GM21723 (cell line): ENCODE data around the gene SMARCC2.
"Not testable (repeated sequence)": the region's sequence is repeated elsewhere in the genome, so short reads cannot be mapped to it uniquely, and the experiment has no call there.

Source experiments
- ATAC-seq: cut with Tn5 transposase; IDR thresholded peaks from one replicate; pipeline ENCODE4 v1.9.1; 2021; ENCODE audit warnings: mild to moderate bottlenecking, moderate library complexity; ENCODE audit not compliant: unreplicated experiment

Gene SMARCC2

GRCh38 chr12:56126732-56127239 lies 62.5 kb downstream of the SMARCC2 start:
- ATAC-seq = no peak

GRCh38 chr12:56124133-56124532 lies 65.2 kb downstream of the SMARCC2 start:
- no peak for ATAC-seq

DNA sequence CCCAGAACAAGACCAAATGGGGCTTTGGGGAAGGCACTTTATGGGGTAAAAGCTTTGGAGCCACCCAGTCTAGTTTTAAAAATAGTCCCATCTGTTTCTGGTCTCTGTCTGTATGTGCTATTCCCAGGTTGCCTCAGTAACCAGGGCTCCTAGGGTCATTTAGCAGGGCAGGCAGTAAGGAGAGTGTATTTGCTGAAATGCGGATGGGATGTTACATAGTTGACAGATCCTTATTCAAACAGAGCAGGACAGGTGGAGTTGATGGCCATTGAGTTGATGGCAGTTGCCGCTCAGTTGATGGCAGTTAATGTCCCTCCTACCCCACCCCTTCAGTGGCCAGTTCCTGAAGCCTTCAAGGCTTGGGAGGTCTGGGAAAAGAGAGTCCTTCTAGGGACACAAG lies 66.6 kb downstream of the SMARCC2 start:
- ATAC-seq = no peak

GRCh38 chr12:56121204-56121870 lies 67.9 kb downstream of the SMARCC2 start:
- ATAC-seq = no peak

- no peak for ATAC-seq
Observed at GRCh38 chr12:56120158-56120846, 69.0 kb downstream of the SMARCC2 start.

DNA sequence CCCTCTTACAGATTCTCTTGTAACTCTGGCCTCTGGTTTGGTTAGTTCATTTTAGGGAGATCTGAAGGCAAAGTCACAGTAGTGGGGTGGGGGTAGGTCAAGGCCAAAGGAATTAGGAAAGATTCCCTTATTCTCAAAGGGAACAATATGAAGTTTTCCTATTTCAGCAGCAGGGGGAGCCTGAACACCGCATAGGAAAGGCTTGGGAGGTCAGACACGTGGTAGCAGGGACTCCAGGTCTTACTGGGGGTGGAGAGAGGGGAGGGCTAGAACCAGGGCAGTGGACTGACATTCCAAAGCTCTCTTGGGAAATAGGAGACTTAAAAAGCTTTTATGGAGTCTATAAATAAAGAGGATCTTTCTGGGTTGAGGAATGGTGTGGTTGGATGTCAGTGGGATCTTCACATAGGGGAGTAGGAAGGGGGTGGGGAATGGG lies 69.9 kb downstream of the SMARCC2 start:
- no peak for ATAC-seq

DNA sequence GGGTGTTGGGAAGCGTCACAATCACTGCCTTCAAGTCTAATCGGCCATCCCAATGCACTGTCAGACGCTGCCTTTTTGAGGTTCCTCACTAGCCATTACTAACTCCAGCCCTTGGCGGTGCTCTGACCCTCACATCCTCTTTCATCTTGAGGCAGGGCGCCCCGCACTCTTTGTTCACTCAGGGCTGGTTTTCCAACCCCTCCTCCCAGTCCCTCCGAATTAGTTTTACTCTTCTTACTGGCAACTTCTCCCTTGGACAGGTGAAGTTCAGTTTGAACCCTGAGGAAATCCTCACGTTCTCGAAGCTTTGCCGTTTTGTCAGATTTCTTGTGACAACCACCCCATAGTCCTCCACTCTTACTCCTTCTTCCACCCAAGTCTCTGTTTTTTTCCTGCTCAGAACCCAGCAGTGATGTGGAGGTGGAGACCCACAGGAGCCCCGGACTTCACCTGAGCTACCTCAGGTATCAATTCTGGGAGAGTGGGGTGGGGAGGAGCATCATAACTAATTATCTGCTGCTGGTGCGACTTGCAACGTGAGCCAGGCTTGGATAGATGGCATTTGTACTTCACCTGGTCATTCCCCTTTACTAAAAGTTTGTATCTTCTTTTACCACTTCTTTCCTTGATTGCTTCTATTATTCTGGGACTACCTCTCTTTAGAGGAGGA lies 70.5 kb downstream of the SMARCC2 start:
- peak; percentile 2 for ATAC-seq

GRCh38 chr12:56117778-56118687 lies 71.2 kb downstream of the SMARCC2 start, which contains the start of gene ZC3H10:
Gene ZC3H10 (plus strand): TSS chr12:56118266. CDS start chr12:56120563, 2,297 bp downstream.
- ATAC-seq = peak; percentile 84

DNA sequence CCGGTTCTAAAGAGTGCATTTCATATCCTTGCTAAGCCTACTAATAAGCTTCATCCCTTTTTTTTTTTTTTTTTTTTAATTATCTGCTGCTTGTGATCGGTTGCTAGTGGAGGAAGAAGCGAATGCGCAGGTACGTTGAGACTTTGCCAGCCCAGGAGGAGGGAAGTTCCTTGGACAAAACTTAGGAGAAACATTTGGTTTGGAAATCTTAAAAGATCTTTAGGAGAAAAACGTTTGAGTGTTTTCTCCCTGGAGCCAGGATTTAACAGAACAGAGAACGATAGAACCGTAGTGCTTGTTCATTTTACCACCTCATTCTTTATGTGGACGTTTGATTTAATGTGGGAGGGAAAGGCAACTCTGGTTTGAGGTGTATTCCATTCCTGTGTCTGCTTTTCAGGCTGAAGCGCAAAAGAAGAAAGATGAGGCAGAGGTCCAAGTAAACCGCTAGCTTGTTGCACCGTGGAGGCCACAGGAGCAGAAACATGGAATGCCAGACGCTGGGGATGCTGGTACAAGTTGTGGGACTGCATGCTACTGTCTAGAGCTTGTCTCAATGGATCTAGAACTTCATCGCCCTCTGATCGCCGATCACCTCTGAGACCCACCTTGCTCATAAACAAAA lies 72.1 kb downstream of the SMARCC2 start:
- ATAC-seq = not testable (repeated sequence)

DNA sequence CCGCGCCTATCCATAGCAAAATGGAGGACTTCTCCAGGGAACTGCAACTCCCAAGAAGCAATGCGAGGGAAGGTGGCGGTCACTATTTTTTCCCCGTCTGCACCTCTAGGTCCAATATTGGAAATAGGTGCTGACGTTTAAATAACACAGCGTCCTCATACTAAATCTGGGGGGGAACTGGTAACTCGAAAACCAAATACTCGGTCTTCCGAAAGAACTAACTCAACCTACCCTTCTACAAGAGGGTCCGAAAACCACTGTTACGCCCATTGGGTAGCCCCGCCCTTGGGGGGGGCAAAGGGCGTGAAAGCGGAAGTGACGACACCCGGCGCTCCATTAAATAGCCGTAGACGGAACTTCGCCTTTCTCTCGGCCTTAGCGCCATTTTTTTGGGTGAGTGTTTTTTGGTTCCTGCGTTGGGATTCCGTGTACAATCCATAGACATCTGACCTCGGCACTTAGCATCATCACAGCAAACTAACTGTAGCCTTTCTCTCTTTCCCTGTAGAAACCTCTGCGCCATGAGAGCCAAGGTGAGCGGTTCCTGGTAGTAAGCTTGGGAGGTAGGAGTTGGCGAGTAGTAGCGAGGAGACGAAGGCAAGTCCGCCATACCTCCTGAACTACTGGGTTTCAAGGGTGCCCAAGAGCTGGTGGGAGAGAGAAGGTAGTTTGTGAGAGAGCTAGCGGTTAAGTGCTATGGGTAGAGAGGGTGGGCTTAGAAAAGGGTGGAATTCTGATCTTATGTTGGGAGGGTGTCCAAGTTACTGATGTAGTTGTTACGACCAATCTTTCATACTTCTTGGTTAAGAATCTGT lies 72.8 kb downstream of the SMARCC2 start, which contains the start of gene RPL41:
RPL41 (plus strand) TSS at position 367 of the 815 bp plus-strand sequence.
- ATAC-seq = peak; percentile 52

DNA sequence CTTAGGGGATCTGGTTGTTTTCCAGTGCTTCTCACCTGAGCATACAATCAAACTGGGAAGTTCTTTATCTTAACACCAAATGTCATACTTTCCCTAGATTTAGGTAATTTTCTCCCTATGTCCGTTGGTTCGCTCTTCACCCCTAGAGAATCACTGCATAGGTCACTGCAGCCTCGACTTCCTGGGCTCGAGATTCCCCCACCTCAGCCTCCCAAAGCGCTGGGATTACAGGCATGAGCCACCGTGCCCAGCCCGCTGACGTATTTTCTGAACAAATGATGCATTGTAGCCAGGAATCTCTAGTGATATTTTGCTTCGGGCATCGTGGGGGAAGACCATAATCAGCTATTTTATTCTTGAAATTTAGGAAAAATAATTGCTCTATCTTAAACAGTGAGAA lies 74.0 kb downstream of the SMARCC2 start:
- no peak for ATAC-seq

DNA sequence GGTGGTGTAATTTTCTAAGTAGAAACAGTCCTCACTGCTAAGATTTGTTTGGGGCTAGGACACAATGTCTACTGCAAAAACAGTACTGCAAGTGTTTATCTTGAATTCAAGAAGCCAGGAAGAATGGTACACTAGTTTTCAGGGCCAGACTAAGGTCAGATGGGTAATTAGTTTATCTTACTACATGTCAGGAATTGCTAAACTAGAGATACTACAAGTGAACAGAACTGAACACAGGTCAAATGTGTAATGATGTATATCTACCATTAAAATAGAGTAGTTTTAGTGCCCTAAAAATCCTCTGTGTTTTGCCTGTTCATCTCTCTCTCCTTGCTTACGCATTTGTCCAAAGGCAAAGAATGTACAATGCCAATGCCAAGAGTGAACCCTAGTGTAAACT lies 75.2 kb downstream of the SMARCC2 start:
- no peak for ATAC-seq
